ENCODE measurements around the gene MICAL2.

MICAL2 gene

GRCh38 chr11:12070446-12071267, 39.7 kb upstream of the MICAL2 start:
- no peak for TF ChIP-seq SIN3A (IDR thresholded peaks at IDR 0.05; ENCODE audit: borderline replicate concordance, insufficient read depth, low read length)
- no peak for TF ChIP-seq REST (IDR thresholded peaks at IDR 0.05; ENCODE audit: insufficient read depth in 1 of 2, low read depth in 2 of 2, low read length in 2 of 2)
- TF ChIP-seq FOXP2 (optimal IDR thresholded peaks at IDR 0.05; ENCODE audit: borderline replicate concordance, extremely low read depth, extremely low read length, insufficient read depth) = no peak
- no peak for TF ChIP-seq POLR2AphosphoS5 (IDR thresholded peaks at IDR 0.05; ENCODE audit: low read depth, low read length)
- TF ChIP-seq TAF1 (IDR thresholded peaks at IDR 0.05; ENCODE audit: borderline replicate concordance, insufficient read depth, low read length) = no peak

GRCh38 chr11:12071574-12071973, 38.8 kb upstream of the MICAL2 start:
- TF ChIP-seq REST (IDR thresholded peaks at IDR 0.05; ENCODE audit: insufficient read depth in 1 of 2, low read depth in 2 of 2, low read length in 2 of 2) (no peak), SIN3A (IDR thresholded peaks at IDR 0.05; ENCODE audit: borderline replicate concordance, insufficient read depth, low read length) (no peak), TAF1 (IDR thresholded peaks at IDR 0.05; ENCODE audit: borderline replicate concordance, insufficient read depth, low read length) (no peak), FOXP2 (optimal IDR thresholded peaks at IDR 0.05; ENCODE audit: borderline replicate concordance, extremely low read depth, extremely low read length, insufficient read depth) (no peak), POLR2AphosphoS5 (IDR thresholded peaks at IDR 0.05; ENCODE audit: low read depth, low read length) (no peak)

GRCh38 chr11:12073436-12073835, 37.0 kb upstream of the MICAL2 start:
- TF ChIP-seq POLR2AphosphoS5 (IDR thresholded peaks at IDR 0.05; ENCODE audit: low read depth, low read length) (no peak), REST (IDR thresholded peaks at IDR 0.05; ENCODE audit: insufficient read depth in 1 of 2, low read depth in 2 of 2, low read length in 2 of 2) (no peak), SIN3A (IDR thresholded peaks at IDR 0.05; ENCODE audit: borderline replicate concordance, insufficient read depth, low read length) (no peak), TAF1 (IDR thresholded peaks at IDR 0.05; ENCODE audit: borderline replicate concordance, insufficient read depth, low read length) (no peak), FOXP2 (optimal IDR thresholded peaks at IDR 0.05; ENCODE audit: borderline replicate concordance, extremely low read depth, extremely low read length, insufficient read depth) (no peak)

GRCh38 chr11:12073886-12074285, 36.5 kb upstream of the MICAL2 start:
- TF ChIP-seq REST (IDR thresholded peaks at IDR 0.05; ENCODE audit: insufficient read depth in 1 of 2, low read depth in 2 of 2, low read length in 2 of 2) (no peak), TAF1 (IDR thresholded peaks at IDR 0.05; ENCODE audit: borderline replicate concordance, insufficient read depth, low read length) (no peak), SIN3A (IDR thresholded peaks at IDR 0.05; ENCODE audit: borderline replicate concordance, insufficient read depth, low read length) (no peak), FOXP2 (optimal IDR thresholded peaks at IDR 0.05; ENCODE audit: borderline replicate concordance, extremely low read depth, extremely low read length, insufficient read depth) (no peak), POLR2AphosphoS5 (IDR thresholded peaks at IDR 0.05; ENCODE audit: low read depth, low read length) (no peak)

All from PFSK-1 (cell line).